ENCODE data around the gene OFD1.

GRCh38 chrX:13716905-13717304 lies 17.6 kb upstream of the OFD1 start:
- TF ChIP-seq POLR2A (IDR thresholded peaks at IDR 0.05; ENCODE audit: low read length) (no peak), GATA1 (IDR thresholded peaks at IDR 0.05; ENCODE audit: low read depth, low read length) (no peak)

Measured in erythroblast (primary cell).